Retinal pigment epithelial cell (primary cell): Measurements from ENCODE around the gene COL12A1.
"Not testable (repeated sequence)": the region's sequence is repeated elsewhere in the genome, so short reads cannot be mapped to it uniquely, and the experiment has no call there.

Experiments used
- DNase-seq: peaks from one replicate; pipeline ENCODE4 v3.0.0-alpha.2; 2010; ENCODE audit warnings: low read depth
- H3K4me3 ChIP-seq: 2 replicates; pipeline ENCODE4 v1.5.1; 2011; ENCODE audit warnings: mild to moderate bottlenecking, low read length, control low read depth, moderate library complexity
- CTCF ChIP-seq: conservative IDR thresholded peaks from 2 replicates; pipeline ENCODE4 v1.5.1; 2011; ENCODE audit warnings: low read depth, low read length, control low read depth, inconsistent platforms

The COL12A1 gene

GRCh38 chr6:75201901-75202672 is 3.8 kb downstream of the COL12A1 start:
- peak overlapping the region; percentile 63 for H3K4me3 ChIP-seq
- TF ChIP-seq CTCF, result peak; percentile 49
- DNase-seq, result no peak

GRCh38 chr6:75201021-75201420 is 4.8 kb downstream of the COL12A1 start:
- no peak for TF ChIP-seq CTCF
- DNase-seq, result no peak

DNA sequence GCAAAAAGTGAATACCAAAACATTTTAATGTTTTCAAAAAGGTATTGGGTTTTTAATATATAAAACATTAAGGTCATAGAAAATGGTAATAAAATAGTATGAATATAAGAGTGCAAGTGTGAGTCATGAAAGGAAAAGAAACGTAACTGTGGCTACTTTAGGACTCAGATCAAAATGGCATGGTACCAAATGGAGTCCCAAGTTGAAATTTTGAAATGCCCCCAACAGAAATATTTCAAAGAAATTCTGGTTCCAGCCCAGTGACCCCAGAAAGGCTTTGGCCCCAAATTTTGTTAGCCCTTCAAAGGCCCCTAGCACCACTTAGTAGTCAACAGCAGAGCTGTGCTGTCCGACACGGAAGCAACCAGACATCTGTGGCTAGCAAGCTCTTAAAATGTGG is 6.0 kb downstream of the COL12A1 start:
- no peak for DNase-seq
- H3K4me3 ChIP-seq, result no peak overlapping the region
- no peak for TF ChIP-seq CTCF

More at GRCh38 chr6:75201021-75201420, 4.8 kb downstream of the COL12A1 start:
- no peak overlapping the region for H3K4me3 ChIP-seq

DNA sequence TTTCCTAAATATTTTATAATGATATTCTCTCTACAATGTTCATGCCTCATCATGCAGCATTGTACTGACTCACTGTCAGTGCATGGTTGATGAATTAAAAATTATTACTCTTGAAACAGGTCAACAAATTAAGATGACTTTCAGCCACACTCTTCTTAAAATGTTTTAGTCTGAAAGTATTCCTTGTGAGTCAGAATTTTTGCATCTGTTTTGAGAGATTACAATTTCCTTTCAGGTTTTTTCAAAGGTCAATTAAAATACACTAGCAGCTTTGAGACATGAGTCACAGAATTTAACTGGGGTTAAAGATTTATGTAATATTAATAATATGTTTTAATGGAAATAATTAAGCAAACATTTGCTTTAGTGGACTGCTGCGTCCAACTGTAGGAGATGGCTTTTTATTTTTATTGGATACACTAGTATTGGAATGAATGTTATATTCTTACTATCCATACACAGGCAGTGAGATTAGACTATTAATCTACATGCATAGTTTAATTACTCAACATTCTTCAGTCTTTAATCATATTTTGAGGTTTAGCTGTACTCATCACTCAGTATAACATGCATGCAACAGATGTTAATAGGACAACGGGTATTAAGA is 9.7 kb downstream of the COL12A1 start:
- DNase-seq, result peak; percentile 55
- no peak overlapping the region for H3K4me3 ChIP-seq
- no peak for TF ChIP-seq CTCF

GRCh38 chr6:75188221-75188925 is 17.5 kb downstream of the COL12A1 start:
- no peak for DNase-seq
- H3K4me3 ChIP-seq, result no peak overlapping the region
- no peak for TF ChIP-seq CTCF

DNA sequence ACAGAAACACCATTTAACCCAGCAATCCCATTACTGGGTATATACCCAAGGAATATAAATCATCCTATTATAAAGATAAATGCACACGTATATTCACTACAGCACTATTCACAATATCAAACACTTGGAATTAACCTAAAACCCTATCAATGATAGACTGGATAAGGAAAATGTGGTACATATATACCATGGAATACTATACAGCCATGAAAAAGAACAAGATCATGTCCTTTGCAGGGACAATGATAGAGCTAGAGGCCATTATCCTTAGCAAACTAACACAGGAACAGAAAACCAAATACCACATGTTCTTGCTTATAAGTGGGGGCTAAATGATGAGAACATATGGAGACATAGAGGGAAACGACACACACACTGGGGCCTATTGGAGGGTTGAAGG is 19.3 kb downstream of the COL12A1 start:
- H3K4me3 ChIP-seq, DNase-seq: not testable (repeated sequence)

DNA sequence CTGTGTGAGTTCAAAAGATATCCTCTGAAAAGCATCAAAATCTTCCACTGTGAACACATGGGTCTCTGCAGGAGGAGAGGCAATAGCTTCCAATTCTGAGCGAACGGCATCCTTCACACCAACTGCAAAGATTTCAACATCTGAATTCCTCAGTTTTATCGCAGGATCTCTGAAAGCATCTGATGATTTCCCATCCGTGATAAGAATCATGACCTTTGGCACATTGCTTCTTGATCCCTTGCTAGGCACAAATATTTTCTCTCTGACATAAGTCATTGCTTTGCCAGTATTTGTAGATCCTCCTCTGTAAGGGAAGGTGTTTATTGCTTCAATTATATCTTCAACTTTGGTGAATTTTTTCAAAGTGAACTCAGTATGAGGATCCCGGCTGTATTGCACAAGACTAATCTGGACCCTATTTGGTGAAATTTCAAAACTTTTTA is 22.7 kb downstream of the COL12A1 start:
- no peak for DNase-seq
- TF ChIP-seq CTCF, result no peak
- H3K4me3 ChIP-seq, result no peak overlapping the region
